Ovary (tissue), 3 donors: ENCODE results near the gene CYB561.

Experiments used
- EP300 ChIP-seq: sonication (generic); formaldehyde crosslinking; IDR thresholded peaks from one replicate; pipeline ENCODE4 v1.6.1; 2017; ENCODE audit warnings: antibody characterized with exemption
- POLR2A ChIP-seq: fragments of 450-650 bp; IDR thresholded peaks from one replicate; pipeline ENCODE4 v1.6.1; 2017; ENCODE audit warnings: antibody characterized with exemption, mild to moderate bottlenecking, moderate library complexity
- TF ChIP-seq, protein P1 (sequence below), 3 donors: fragments of 450-650 bp in 2 of 3; fragments of 200-600 bp in 1 of 3; IDR thresholded peaks; one replicate each; pipeline versions ENCODE4 v1.5.1 to v1.8.0; 2016 to 2022; ENCODE audit warnings: antibody characterized with exemption in 3 of 3, mild to moderate bottlenecking in 1 of 3
- donor health status: DM: no; HTN: no; CAD: no.

DNA sequence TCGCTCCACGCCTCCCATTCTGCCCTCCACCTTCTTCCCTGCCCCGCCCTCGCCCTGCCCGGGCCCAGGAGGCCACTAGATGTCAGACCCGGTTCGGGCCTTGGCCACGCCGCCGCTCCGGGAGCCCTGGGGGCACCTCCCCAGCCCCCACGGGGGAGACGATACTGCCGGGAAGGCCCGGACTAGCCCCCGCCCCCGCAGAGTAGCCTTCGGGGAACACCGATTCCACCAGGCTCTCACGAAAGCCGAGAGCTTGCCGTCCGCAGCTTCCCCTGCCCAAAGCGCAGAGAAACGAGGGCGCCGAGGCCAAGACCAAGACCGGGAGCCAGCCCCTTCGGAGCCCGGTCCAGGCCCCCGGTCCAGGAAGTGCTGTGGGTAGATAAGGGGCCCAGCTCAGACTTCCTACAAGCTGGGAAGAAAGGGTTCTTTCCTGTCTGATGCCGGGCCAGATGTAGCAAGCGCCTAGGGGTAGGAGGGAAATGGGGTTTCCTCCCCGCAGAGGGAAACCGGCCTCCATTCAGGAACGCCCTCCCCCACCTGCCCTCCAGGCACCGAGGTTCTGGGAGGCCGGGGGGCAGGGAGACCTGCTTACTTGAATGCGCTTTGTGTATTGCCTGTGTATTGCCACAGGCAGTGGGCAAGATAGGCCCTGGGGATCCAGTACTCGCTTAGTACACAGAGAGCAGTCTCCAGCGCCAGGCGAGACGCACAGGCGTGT, 806 bp upstream of the CYB561 start:
- TF ChIP-seq POLR2A (no peak), EP300 (no peak)
- TF ChIP-seq, protein P1, sequence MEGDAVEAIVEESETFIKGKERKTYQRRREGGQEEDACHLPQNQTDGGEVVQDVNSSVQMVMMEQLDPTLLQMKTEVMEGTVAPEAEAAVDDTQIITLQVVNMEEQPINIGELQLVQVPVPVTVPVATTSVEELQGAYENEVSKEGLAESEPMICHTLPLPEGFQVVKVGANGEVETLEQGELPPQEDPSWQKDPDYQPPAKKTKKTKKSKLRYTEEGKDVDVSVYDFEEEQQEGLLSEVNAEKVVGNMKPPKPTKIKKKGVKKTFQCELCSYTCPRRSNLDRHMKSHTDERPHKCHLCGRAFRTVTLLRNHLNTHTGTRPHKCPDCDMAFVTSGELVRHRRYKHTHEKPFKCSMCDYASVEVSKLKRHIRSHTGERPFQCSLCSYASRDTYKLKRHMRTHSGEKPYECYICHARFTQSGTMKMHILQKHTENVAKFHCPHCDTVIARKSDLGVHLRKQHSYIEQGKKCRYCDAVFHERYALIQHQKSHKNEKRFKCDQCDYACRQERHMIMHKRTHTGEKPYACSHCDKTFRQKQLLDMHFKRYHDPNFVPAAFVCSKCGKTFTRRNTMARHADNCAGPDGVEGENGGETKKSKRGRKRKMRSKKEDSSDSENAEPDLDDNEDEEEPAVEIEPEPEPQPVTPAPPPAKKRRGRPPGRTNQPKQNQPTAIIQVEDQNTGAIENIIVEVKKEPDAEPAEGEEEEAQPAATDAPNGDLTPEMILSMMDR (IDR thresholded peaks at IDR 0.05) = no peak
